Raji (cell line): Measurements from ENCODE around the gene LRP1B.

Experiments
- POLR2A ChIP-seq: IDR thresholded peaks from 2 replicates; pipeline ENCODE4 v1.6.1; 2011; ENCODE audit warnings: low read depth, low read length, control low read depth; ENCODE audit not compliant: insufficient read depth

The LRP1B gene

GRCh38 chr2:141599721-141600120 is 531.1 kb downstream of the LRP1B start:
- no peak for TF ChIP-seq POLR2A

GRCh38 chr2:141598982-141599381 is 531.8 kb downstream of the LRP1B start:
- TF ChIP-seq POLR2A = no peak

DNA sequence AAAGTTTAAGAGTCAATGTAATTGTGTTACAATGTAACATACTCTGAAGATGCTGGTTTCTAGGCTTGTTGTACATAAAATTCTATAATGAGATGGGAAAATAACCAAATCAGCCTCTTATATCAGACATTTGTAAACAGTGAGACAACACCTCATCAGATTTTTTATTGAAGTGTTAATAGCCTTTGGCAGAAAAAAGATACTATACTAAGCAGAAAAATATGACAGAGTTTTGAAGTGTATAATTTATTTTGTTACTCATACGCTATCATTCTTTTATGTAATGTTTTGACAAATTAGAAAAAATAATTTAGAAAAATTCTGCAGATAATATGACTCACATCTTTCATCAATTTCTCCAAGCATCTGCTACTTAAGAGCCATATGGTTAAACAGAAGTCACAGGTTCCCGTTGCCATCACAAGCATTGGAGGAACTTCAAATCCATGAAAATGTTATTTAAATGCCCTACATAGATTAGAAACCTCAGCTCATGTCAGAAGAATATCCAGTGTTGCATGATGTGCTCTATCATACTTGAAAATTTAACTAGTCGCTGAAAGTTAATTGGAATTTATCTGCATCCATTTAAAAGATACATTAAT is 535.4 kb downstream of the LRP1B start:
- no peak for TF ChIP-seq POLR2A

- no peak for TF ChIP-seq POLR2A
Measured at GRCh38 chr2:141591787-141592186, 539.0 kb downstream of the LRP1B start.

DNA sequence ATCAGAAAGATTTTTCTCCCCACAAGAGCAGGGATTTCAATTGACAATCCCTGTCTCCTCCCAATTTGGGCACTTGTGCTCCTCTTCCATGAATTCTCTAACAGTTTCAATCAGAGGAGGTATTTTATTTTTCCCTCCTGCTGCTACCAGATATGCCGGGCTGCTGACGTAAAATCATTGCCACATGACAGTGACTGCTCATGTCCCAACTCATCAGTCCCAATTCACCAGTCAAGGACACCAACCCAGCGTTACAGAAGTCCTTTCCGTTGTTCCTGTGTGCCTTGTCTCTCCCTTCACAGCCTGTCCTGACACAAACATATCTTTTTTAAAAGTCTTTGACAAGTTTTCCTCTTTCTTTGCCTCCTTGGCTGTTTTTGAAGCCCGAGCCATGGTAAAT is 540.2 kb downstream of the LRP1B start:
- TF ChIP-seq POLR2A = no peak

DNA sequence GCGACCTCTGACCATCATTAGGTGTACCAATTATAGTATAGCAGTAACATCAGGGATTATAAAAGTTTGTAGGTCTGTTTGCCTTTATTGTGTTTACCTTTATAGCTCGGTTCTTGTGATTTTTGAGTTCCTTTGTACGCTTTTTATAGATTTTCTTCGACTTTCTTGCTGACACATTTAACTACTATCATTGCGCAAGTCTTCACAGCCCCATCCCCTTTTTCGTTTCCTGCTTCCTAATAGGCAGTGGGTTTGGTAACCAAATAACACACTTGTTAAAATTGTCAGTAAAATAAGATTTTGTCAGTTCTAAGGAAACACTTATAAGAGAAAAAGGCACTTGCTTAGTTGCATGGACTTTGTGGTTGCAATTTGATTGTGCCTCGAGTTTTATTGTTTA is 541.5 kb downstream of the LRP1B start:
- no peak for TF ChIP-seq POLR2A

- no peak for TF ChIP-seq POLR2A
Measured at GRCh38 chr2:141586985-141587384, 543.8 kb downstream of the LRP1B start.

DNA sequence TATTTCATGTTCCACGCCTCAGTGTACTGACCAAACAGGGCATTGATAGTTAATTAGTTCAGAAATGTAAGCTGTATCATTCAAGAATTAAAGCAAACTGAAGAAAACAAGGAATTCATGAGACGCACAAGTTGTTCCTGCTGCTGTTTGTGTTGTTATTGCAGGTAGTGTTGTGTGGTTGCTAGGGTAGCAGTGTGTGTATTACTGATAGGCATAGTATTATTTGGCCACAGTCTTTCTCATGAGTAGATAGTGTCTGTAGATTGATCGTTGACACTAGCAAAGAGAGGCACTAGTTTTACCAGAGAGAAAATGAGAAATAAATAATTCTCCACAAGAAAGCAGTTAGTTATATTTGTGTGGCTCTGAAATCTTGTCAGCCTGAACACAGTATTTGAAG is 548.6 kb downstream of the LRP1B start:
- TF ChIP-seq POLR2A = no peak

GRCh38 chr2:141579071-141579470 is 551.7 kb downstream of the LRP1B start:
- TF ChIP-seq POLR2A = no peak

DNA sequence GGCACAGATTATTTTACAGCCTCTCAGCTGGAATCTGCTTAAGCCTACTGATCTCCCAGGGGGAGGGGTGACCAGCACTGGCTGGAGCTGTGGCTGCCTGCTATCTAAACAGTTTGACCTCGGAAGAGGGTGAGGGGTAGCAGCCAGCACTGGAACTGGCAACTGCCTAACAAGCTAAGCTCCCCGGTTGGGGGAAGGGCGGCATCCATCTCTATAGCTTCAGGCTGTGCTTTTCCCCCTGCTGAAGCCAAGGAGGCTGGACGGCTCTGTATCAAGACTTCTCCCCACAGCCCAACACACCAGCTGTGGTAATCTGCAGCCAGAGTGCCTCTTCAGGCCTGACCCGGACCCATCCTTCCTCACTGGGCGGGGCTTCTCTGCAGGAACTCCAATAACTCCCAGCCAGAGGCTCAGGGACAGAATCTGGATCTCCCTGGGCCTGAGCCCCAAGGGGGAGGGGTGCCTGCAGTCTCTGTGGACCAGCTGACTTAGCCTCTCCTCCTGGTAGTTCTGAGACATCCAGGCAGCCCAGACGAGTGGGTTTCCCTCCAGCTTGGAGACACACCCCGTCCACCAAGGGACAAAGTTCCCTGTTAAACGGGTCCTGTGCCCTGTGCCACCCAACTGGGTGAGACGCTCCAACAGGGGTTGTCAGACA is 560.2 kb downstream of the LRP1B start:
- no peak for TF ChIP-seq POLR2A

DNA sequence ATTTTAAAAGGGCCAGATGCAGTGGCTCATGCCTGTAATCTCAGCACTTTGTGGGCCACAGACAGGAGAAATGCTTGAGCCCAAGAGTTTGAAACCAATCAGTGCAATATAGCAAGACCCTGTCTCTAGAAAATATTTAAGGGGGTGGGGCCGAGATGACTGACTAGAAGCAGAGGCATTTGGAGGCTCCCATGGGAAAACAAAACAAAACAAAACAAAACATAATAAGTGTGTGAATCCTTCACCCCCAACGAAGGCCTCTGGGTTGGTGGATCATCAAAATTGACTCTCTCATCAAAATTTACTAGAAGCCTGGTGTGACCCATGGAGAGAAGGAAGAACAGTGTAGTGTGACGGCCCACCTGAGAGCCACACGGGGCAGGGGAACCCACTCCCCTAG is 560.9 kb downstream of the LRP1B start:
- no peak for TF ChIP-seq POLR2A

DNA sequence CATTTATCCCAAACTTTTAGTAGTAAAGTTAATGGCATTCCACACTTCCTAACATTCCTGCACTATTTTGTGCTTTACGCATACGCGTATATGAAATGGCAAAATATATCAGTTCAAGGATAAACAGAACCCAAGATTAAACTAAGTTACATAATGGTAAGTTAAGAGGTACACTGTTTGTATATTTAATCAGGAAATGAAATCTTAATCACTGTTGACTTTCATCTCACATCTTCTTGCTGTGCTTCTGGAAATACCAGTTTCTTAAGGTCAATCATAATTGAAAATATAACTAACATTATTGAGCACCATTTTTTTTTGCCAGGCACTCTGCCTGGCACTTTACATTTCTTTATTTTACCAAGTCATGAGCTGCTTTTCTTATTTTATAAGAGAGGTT is 565.2 kb downstream of the LRP1B start:
- TF ChIP-seq POLR2A = no peak

GRCh38 chr2:141560723-141561122 is 570.1 kb downstream of the LRP1B start:
- TF ChIP-seq POLR2A = no peak

DNA sequence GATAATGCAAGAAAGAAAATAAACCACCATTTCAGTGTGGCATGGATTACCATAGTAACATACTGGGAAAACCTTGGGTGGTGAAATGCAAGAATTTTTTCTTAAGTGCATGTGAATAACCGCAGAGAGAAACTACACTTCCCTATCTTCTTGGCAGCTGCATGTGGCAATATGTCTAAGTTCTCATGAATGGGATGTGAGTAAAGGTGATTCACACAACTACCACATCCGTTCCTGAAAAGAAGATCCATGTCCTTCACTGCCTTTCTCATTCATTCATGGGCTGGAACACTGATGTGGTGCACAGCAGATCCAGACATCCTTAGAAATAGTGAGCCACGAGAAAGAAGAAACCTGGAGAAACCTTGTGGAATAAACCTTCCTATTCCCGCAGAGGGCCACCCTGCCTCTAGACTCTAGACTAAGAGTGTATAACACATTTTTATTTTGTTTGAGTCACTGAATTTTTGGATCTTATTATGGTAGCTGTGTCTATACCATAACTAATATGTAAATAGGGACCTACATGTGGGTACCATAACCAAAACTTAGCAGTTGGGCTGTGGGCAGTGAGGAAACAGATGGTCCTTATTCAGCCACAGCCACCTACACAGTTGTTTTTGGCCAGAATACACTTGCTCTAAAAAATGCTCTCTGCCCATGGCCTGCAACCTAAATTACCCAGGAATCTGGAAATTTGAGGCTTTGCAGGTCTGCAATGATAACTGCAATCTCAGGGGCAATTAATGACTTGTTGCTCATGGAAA is 573.3 kb downstream of the LRP1B start:
- TF ChIP-seq POLR2A = no peak

GRCh38 chr2:141555876-141556470 is 574.8 kb downstream of the LRP1B start:
- no peak for TF ChIP-seq POLR2A

- no peak for TF ChIP-seq POLR2A
Measured at GRCh38 chr2:141554810-141555209, 576.0 kb downstream of the LRP1B start.
